SK-N-SH treated with all-trans-retinoic acid at 6 μM for 48 hours (cell line): ENCODE measurements around the gene MOBP.

Source experiments
- CSDC2 ChIP-seq: fragments of 250-450 bp; sonication (Bioruptor Pico); IDR thresholded peaks from 2 replicates; pipeline ENCODE4 v1.5.0; 2020; ENCODE audit warnings: mild to moderate bottlenecking, moderate library complexity
- OSR1 ChIP-seq: fragments of 250-450 bp; sonication (Bioruptor Pico); IDR thresholded peaks from 2 replicates; pipeline ENCODE4 v1.8.0; 2022; ENCODE audit warnings: moderate library complexity, mild to moderate bottlenecking, inconsistent platforms
- TCF4 ChIP-seq: fragments of 250-450 bp; sonication (Bioruptor Pico); IDR thresholded peaks from 2 replicates; pipeline ENCODE4 v1.8.0; 2021; ENCODE audit warnings: mild to moderate bottlenecking, moderate library complexity, borderline replicate concordance
- TF ChIP-seq, protein P1 (sequence below): fragments of 250-450 bp; sonication (Bioruptor Pico); IDR thresholded peaks from 2 replicates; pipeline ENCODE4 v1.5.0; 2020; ENCODE audit warnings: mild to moderate bottlenecking, moderate library complexity
- TF ChIP-seq, protein P2 (sequence below): fragments of 250-450 bp; sonication (Bioruptor Pico); IDR thresholded peaks from 2 replicates; pipeline ENCODE4 v1.5.1; 2020; ENCODE audit warnings: low read depth, mild to moderate bottlenecking, moderate library complexity

DNA sequence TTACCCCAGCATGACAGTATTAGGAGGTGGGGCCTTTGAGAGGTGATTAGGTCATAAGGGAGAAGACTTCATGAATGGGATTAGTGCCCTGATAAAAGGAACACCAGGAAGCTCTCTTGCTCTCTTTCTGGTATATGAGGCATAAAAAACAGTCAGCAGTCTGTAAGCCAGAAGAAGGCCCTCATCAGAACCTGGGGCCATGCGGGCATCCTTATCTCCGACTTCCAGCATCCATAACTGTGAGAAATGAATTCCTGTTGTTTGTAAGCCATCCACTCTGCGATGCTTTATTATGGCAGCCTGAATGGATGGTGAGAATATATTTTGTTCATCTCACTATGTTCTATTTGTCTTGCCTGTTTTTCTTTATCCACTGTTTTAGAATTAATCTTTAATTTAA lies 17.7 kb upstream of the MOBP start:
- TF ChIP-seq, protein P1, sequence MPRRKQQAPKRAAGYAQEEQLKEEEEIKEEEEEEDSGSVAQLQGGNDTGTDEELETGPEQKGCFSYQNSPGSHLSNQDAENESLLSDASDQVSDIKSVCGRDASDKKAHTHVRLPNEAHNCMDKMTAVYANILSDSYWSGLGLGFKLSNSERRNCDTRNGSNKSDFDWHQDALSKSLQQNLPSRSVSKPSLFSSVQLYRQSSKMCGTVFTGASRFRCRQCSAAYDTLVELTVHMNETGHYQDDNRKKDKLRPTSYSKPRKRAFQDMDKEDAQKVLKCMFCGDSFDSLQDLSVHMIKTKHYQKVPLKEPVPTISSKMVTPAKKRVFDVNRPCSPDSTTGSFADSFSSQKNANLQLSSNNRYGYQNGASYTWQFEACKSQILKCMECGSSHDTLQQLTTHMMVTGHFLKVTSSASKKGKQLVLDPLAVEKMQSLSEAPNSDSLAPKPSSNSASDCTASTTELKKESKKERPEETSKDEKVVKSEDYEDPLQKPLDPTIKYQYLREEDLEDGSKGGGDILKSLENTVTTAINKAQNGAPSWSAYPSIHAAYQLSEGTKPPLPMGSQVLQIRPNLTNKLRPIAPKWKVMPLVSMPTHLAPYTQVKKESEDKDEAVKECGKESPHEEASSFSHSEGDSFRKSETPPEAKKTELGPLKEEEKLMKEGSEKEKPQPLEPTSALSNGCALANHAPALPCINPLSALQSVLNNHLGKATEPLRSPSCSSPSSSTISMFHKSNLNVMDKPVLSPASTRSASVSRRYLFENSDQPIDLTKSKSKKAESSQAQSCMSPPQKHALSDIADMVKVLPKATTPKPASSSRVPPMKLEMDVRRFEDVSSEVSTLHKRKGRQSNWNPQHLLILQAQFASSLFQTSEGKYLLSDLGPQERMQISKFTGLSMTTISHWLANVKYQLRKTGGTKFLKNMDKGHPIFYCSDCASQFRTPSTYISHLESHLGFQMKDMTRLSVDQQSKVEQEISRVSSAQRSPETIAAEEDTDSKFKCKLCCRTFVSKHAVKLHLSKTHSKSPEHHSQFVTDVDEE (CRISPR knock-in tag), result no peak
- TF ChIP-seq, protein P2, sequence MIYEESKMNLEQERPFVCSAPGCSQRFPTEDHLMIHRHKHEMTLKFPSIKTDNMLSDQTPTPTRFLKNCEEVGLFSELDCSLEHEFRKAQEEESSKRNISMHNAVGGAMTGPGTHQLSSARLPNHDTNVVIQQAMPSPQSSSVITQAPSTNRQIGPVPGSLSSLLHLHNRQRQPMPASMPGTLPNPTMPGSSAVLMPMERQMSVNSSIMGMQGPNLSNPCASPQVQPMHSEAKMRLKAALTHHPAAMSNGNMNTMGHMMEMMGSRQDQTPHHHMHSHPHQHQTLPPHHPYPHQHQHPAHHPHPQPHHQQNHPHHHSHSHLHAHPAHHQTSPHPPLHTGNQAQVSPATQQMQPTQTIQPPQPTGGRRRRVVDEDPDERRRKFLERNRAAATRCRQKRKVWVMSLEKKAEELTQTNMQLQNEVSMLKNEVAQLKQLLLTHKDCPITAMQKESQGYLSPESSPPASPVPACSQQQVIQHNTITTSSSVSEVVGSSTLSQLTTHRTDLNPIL (CRISPR knock-in tag), result no peak
- TF ChIP-seq CSDC2 (CRISPR knock-in tag) (no peak), TCF4 (CRISPR knock-in tag) (no peak), OSR1 (CRISPR knock-in tag) (no peak)
